PC-3 (cell line): ENCODE results near the gene TSBP1. TPM values are rescaled to one million over a fixed set of nuclear protein-coding genes. Genes with fewer than 3 reads are reported as not detected.
"Not testable (repeated sequence)": the region's sequence is repeated elsewhere in the genome, so short reads cannot be mapped to it uniquely, and the experiment has no call there.

ENCODE experiments used
- ATAC-seq: fragments of 200-7000 bp; cut with Tn5 transposase; 2 replicates; pipeline ENCODE4 v1.9.1; 2020; ENCODE audit warnings: mild to moderate bottlenecking, moderate library complexity
- BruUV-seq: library from RNA; stranded (reverse); fragments of 400-500 nt; replicated peaks from 2 replicates; lab custom pipeline; 2021; lab: Mats Ljungman, UMichigan
- CTCF ChIA-PET: fragments of 300-600 bp; sonication (Branson Sonifier 250); formaldehyde crosslinking; loops from one replicate; lab custom pipeline; 2022; ENCODE audit warnings: antibody characterized with exemption; lab: Charles Lee
- POLR2A ChIA-PET: fragments of 300-600 bp; sonication (Branson Sonifier 250); formaldehyde crosslinking; loops from one replicate; lab custom pipeline; 2022; ENCODE audit warnings: antibody characterized with exemption; ENCODE audit not compliant: unreplicated experiment; lab: Charles Lee
- DNase-seq: peaks from one replicate; pipeline ENCODE4 v3.0.0-alpha.2; 2015
- H2AFZ ChIP-seq: fragments of 300-600 bp; sonication (generic); 2 replicates; pipeline ENCODE4 v1.6.0; 2016; ENCODE audit warnings: antibody characterized with exemption, low read length
- H3F3A ChIP-seq: fragments of 300-600 bp; sonication (generic); one replicate; pipeline ENCODE4 v1.6.0; 2017; ENCODE audit warnings: antibody characterized with exemption, low read length, control low read depth, mild to moderate bottlenecking; ENCODE audit not compliant: unreplicated experiment
- H3K27ac ChIP-seq: fragments of 300-600 bp; sonication (generic); 2 replicates; pipeline ENCODE4 v1.5.1; 2016; ENCODE audit warnings: mild to moderate bottlenecking, low read length
- H3K27me3 ChIP-seq: fragments of 300-600 bp; sonication (generic); 2 replicates; pipeline ENCODE4 v1.6.1; 2016; ENCODE audit warnings: low read length, mixed read lengths
- H3K36me3 ChIP-seq: fragments of 300-600 bp; sonication (generic); 2 replicates; pipeline ENCODE4 v1.6.1; 2016; ENCODE audit warnings: low read depth, mixed run types, low read length, mixed read lengths
- H3K4me1 ChIP-seq: fragments of 300-600 bp; sonication (generic); 2 replicates; pipeline ENCODE4 v1.5.1; 2016; ENCODE audit warnings: low read length; ENCODE audit not compliant: insufficient read depth
- H3K4me2 ChIP-seq: fragments of 300-600 bp; sonication (generic); 2 replicates; pipeline ENCODE4 v1.6.0; 2016; ENCODE audit warnings: low read length
- H3K4me3 ChIP-seq: fragments of 300-600 bp; sonication (generic); 2 replicates; pipeline ENCODE4 v1.5.1; 2016; ENCODE audit warnings: mild to moderate bottlenecking, low read length, mixed read lengths
- H3K79me2 ChIP-seq: fragments of 300-600 bp; sonication (generic); 2 replicates; pipeline ENCODE4 v1.6.1; 2017; ENCODE audit warnings: low read length, mixed read lengths
- H3K9ac ChIP-seq: fragments of 300-600 bp; sonication (generic); 2 replicates; pipeline ENCODE4 v1.6.0; 2016; ENCODE audit warnings: mild to moderate bottlenecking, low read length
- H3K9me2 ChIP-seq: fragments of 300-600 bp; sonication (generic); replicated peaks from 2 replicates; pipeline ENCODE4 v1.6.1; 2016; ENCODE audit warnings: mixed run types, low read length, mixed read lengths
- H3K9me3 ChIP-seq: fragments of 300-600 bp; sonication (generic); 2 replicates; pipeline ENCODE4 v1.6.1; 2016; ENCODE audit warnings: low read length, mixed read lengths
- H4K20me1 ChIP-seq: fragments of 300-600 bp; sonication (generic); 2 replicates; pipeline ENCODE4 v1.6.1; 2016; ENCODE audit warnings: low read length, mixed read lengths
- EZH2 ChIP-seq: fragments of 300-600 bp; sonication (generic); IDR thresholded peaks from one replicate; pipeline ENCODE4 v1.6.1; 2017; ENCODE audit warnings: antibody characterized with exemption, mild to moderate bottlenecking, low read length; ENCODE audit not compliant: unreplicated experiment
- EZH2phosphoT487 ChIP-seq: fragments of 300-600 bp; sonication (generic); IDR thresholded peaks from 2 replicates; pipeline ENCODE4 v1.6.1; 2018; ENCODE audit warnings: mild to moderate bottlenecking, antibody characterized with exemption, low read length, borderline replicate concordance
- intact Hi-C: fragments of 100-400 bp; cut with micrococcal nuclease; formaldehyde crosslinking; loops from 2 replicates; pipeline ENCODE4 v1.9.0; 2023
- total RNA-seq: library from RNA; depleted of rRNA; stranded (reverse); fragments of >200 nt; gene quantifications from 2 replicates; pipeline ENCODE4 v1.2.3, GENCODE V29; 2014
- TF ChIP-seq, protein P1 (sequence below): fragments of 300-600 bp; sonication (generic); conservative IDR thresholded peaks from 2 replicates; pipeline ENCODE4 v1.5.1; 2017; ENCODE audit warnings: antibody characterized with exemption, low read depth, mild to moderate bottlenecking, low read length

The TSBP1 gene
- total RNA-seq, 1 experiment from 2014 or later: not detected

DNA sequence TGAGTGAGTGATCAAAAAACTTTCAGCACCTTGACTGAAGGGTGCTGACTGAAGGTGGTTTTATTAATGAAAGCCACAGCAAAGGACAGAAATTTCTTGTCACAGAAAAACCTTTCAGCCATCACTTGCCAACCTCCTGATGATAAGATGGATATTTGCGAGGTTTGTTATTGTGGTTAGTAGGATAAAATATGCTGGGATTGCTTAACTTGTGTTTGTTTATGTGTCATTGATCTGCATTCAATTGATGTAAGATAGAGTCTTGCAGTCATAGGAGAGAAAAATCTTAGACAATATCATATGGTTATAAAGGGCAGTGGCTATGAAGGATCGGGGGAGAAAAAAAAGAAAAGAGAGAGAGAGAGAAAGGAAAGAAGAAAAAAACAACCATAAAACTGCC lies 1.2 kb downstream of the TSBP1 start:
- POLR2A ChIA-PET: no interaction called here
- Histone ChIP-seq H3F3A (no peaks in the 10 kb centered on the region), H3K27ac (peak overlapping the region; percentile 93), H3K9me3 (no peaks in the 10 kb centered on the region), H3K36me3 (no peaks in the 10 kb centered on the region), H3K4me1 (peaks cover 36% of the 10 kb centered on the region), H4K20me1 (no peaks in the 10 kb centered on the region), H3K79me2 (no peaks in the 10 kb centered on the region), H3K27me3 (no peaks in the 10 kb centered on the region), H2AFZ (no peak overlapping the region; the same call in 1 of the 2 replicates), H3K9me2 (no peaks in the 10 kb centered on the region), H3K9ac (peak overlapping the region; percentile 37; the same call in 1 of the 2 replicates), H3K4me2 (peak overlapping the region; percentile 58), H3K4me3 (no peak overlapping the region)
- intact Hi-C loops: no loop called here
- TF ChIP-seq EZH2phosphoT487 (no peak), EZH2 (no peak)
- TF ChIP-seq, protein P1, sequence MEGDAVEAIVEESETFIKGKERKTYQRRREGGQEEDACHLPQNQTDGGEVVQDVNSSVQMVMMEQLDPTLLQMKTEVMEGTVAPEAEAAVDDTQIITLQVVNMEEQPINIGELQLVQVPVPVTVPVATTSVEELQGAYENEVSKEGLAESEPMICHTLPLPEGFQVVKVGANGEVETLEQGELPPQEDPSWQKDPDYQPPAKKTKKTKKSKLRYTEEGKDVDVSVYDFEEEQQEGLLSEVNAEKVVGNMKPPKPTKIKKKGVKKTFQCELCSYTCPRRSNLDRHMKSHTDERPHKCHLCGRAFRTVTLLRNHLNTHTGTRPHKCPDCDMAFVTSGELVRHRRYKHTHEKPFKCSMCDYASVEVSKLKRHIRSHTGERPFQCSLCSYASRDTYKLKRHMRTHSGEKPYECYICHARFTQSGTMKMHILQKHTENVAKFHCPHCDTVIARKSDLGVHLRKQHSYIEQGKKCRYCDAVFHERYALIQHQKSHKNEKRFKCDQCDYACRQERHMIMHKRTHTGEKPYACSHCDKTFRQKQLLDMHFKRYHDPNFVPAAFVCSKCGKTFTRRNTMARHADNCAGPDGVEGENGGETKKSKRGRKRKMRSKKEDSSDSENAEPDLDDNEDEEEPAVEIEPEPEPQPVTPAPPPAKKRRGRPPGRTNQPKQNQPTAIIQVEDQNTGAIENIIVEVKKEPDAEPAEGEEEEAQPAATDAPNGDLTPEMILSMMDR: no peak
- BruUV-seq: no TSS peak
- DNase-seq: peak; percentile 78
- CTCF ChIA-PET: no interaction called here
- no peak for ATAC-seq

DNA sequence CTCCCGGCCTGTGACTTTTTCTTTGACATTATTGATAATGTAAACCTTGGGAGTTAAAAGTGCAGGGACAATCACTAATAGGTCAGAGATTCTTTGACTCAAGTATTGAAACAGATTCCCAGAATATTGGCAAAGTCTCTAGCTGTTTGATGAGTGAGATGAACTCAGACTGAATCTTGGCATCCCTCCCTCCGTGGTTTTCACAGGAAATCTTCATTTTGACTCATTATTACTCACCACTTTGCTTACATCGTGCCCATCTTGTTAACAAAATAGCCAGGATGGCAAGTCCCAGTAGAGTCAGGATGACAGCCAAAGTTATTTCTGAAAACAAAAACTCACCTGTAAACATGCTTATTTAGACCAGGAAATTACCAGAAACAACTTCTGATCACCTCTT lies 2.0 kb downstream of the TSBP1 start:
- Histone ChIP-seq H3K27ac (peak overlapping the region; percentile 93), H3K4me2 (peak overlapping the region; percentile 67), H2AFZ (no peak overlapping the region), H3K36me3 (no peaks in the 10 kb centered on the region), H3K4me1 (peaks cover 36% of the 10 kb centered on the region), H3K9me2 (no peaks in the 10 kb centered on the region), H4K20me1 (no peaks in the 10 kb centered on the region), H3F3A (no peaks in the 10 kb centered on the region), H3K9me3 (no peaks in the 10 kb centered on the region), H3K9ac (peak overlapping the region; percentile 70), H3K27me3 (no peaks in the 10 kb centered on the region), H3K4me3 (no peak overlapping the region), H3K79me2 (no peaks in the 10 kb centered on the region)
- ChIA-PET POLR2A (interaction anchor here (0.7 kb wide), 1 partner anchor 463 kb away, joined by 6 read pairs; no protein-coding TSS in a partner anchor), CTCF (interaction anchor here (0.6 kb wide), 1 partner anchor 69 kb away, joined by 3 read pairs; no protein-coding TSS in a partner anchor)
- peak; percentile 84 for ATAC-seq
- DNase-seq: peak; percentile 97
- BruUV-seq: no TSS peak
- no peak for TF ChIP-seq EZH2phosphoT487
- TF ChIP-seq, protein P1: no peak
- TF ChIP-seq EZH2: no peak
- intact Hi-C loops: loop anchor here (2.0 to 5.0 kb wide), 2 partner anchors 43 to 71 kb away; no protein-coding TSS in a partner anchor

DNA sequence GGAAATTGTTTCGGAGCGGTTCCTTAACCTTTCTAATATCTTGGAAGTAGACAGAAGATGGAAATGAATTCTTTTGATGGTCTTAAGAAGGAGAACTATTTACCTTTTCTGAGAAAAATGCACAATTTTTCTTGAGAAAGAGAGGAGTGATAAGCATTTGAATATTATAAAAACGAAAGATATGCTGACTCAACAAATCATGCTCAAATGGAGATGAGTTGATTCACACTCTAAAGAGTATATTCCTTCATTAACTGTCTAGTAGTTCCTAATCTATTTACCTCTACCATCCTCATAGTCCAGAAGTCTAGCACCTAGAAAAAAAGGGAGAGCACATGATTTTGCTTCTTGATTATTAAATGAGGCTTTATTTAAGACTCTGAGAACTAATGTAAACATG lies 4.1 kb downstream of the TSBP1 start:
- no peak overlapping the region for H3K4me2 ChIP-seq
- TF ChIP-seq, protein P1: no peak
- TF ChIP-seq EZH2phosphoT487: no peak
- no peak for TF ChIP-seq EZH2
- ATAC-seq: no peak
- no peaks in the 10 kb centered on the region for H3K36me3 ChIP-seq
- H3K9me2 ChIP-seq: no peaks in the 10 kb centered on the region
- H3K27ac ChIP-seq: no peak overlapping the region
- peaks cover 26% of the 10 kb centered on the region for H3K4me1 ChIP-seq
- ChIA-PET CTCF (interaction anchor here (0.6 kb wide), 1 partner anchor 172 kb away, joined by 3 read pairs; no protein-coding TSS in a partner anchor), POLR2A (no interaction called here)
- no peaks in the 10 kb centered on the region for H3F3A ChIP-seq
- H3K27me3 ChIP-seq: no peaks in the 10 kb centered on the region
- no peak overlapping the region for H2AFZ ChIP-seq
- intact Hi-C loops: loop anchor here (2.0 to 5.0 kb wide), 2 partner anchors 45 to 69 kb away; no protein-coding TSS in a partner anchor
- BruUV-seq: no TSS peak
- DNase-seq: no peak
- no peaks in the 10 kb centered on the region for H3K9me3 ChIP-seq
- no peaks in the 10 kb centered on the region for H4K20me1 ChIP-seq
- no peak overlapping the region for H3K9ac ChIP-seq
- no peaks in the 10 kb centered on the region for H3K79me2 ChIP-seq
- H3K4me3 ChIP-seq: no peak overlapping the region

DNA sequence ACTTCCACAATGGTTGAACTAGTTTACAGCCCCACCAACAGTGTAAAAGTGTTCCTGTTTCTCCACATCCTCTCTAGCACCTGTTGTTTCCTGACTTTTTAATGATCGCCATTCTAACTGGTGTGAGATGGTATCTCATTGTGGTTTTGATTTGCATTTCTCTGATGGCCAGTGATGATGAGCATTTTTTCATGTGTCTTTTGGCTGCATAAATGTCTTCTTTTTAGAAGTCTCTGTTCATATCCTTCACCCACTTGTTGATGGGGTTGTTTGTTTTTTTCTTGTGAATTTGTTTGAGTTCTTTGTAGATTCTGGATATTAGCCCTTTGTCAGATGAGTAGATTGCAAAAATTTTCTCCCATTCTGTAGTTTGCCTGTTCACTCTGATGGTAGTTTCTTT lies 12.5 kb downstream of the TSBP1 start:
- BruUV-seq, H3K4me3 ChIP-seq, ATAC-seq, H4K20me1 ChIP-seq, H3K27ac ChIP-seq, POLR2A ChIA-PET, H3K4me2 ChIP-seq, H3K79me2 ChIP-seq, H3K9ac ChIP-seq, H3K9me2 ChIP-seq, H3K27me3 ChIP-seq, H3K9me3 ChIP-seq, H3K36me3 ChIP-seq, intact Hi-C loops, H2AFZ ChIP-seq, DNase-seq, H3K4me1 ChIP-seq, CTCF ChIA-PET, H3F3A ChIP-seq: not testable (repeated sequence)
